ENCODE data around the gene SERBP1. TPM values are rescaled to one million over a fixed set of nuclear protein-coding genes. Genes with fewer than 3 reads are reported as not detected.

SERBP1 gene
- total RNA-seq, 1 donor from 2014 or later = 265 TPM

GRCh38 chr1:67464058-67464457 is 33.9 kb upstream of the SERBP1 start:
- Mint-ChIP-seq H3K36me3 (ENCODE audit: insufficient read depth) (no peaks in the 10 kb centered on the region), H3K4me3 (ENCODE audit: low read depth) (no peak overlapping the region), H3K27me3 (peaks cover 9% of the 10 kb centered on the region), H3K4me1 (ENCODE audit: low read depth) (no peaks in the 10 kb centered on the region), H3K27ac (no peak overlapping the region), H3K9me3 (ENCODE audit: low read depth) (no peaks in the 10 kb centered on the region)
- no peak for TF ChIP-seq CTCF (IDR thresholded peaks at IDR 0.05; ENCODE audit: unreplicated experiment)
- no peak for DNase-seq (ENCODE audit: low spot score, unreplicated experiment)

- Mint-ChIP-seq H3K36me3 (ENCODE audit: insufficient read depth) (no peaks in the 10 kb centered on the region), H3K27me3 (peaks cover 9% of the 10 kb centered on the region), H3K27ac (no peak overlapping the region), H3K4me3 (ENCODE audit: low read depth) (no peak overlapping the region), H3K4me1 (ENCODE audit: low read depth) (no peaks in the 10 kb centered on the region), H3K9me3 (ENCODE audit: low read depth) (no peaks in the 10 kb centered on the region)
- DNase-seq (ENCODE audit: low spot score, unreplicated experiment) = no peak
- TF ChIP-seq CTCF (IDR thresholded peaks at IDR 0.05; ENCODE audit: unreplicated experiment) = no peak
These were observed 33.2 kb upstream of the SERBP1 start for GRCh38 chr1:67463298-67463955.

GRCh38 chr1:67460676-67461500 is 30.7 kb upstream of the SERBP1 start:
- Mint-ChIP-seq H3K27me3 (peaks cover 5% of the 10 kb centered on the region), H3K4me3 (ENCODE audit: low read depth) (no peak overlapping the region), H3K9me3 (ENCODE audit: low read depth) (no peaks in the 10 kb centered on the region), H3K4me1 (ENCODE audit: low read depth) (no peaks in the 10 kb centered on the region), H3K27ac (no peak overlapping the region), H3K36me3 (ENCODE audit: insufficient read depth) (no peaks in the 10 kb centered on the region)
- no peak for DNase-seq (ENCODE audit: low spot score, unreplicated experiment)
- no peak for TF ChIP-seq CTCF (IDR thresholded peaks at IDR 0.05; ENCODE audit: unreplicated experiment)

GRCh38 chr1:67459068-67459467 is 28.9 kb upstream of the SERBP1 start:
- no peak for DNase-seq (ENCODE audit: low spot score, unreplicated experiment)
- Mint-ChIP-seq H3K4me3 (ENCODE audit: low read depth) (no peak overlapping the region), H3K27me3 (no peaks in the 10 kb centered on the region), H3K4me1 (ENCODE audit: low read depth) (no peaks in the 10 kb centered on the region), H3K9me3 (ENCODE audit: low read depth) (no peaks in the 10 kb centered on the region), H3K27ac (no peak overlapping the region), H3K36me3 (ENCODE audit: insufficient read depth) (no peaks in the 10 kb centered on the region)
- TF ChIP-seq CTCF (IDR thresholded peaks at IDR 0.05; ENCODE audit: unreplicated experiment) = no peak

GRCh38 chr1:67458663-67459062 is 28.5 kb upstream of the SERBP1 start:
- TF ChIP-seq CTCF (IDR thresholded peaks at IDR 0.05; ENCODE audit: unreplicated experiment) = no peak
- H3K9me3 Mint-ChIP-seq (ENCODE audit: low read depth) = no peaks in the 10 kb centered on the region
- no peaks in the 10 kb centered on the region for H3K36me3 Mint-ChIP-seq (ENCODE audit: insufficient read depth)
- no peaks in the 10 kb centered on the region for H3K27me3 Mint-ChIP-seq
- DNase-seq (ENCODE audit: low spot score, unreplicated experiment) = no peak
- no peaks in the 10 kb centered on the region for H3K4me1 Mint-ChIP-seq (ENCODE audit: low read depth)
- H3K27ac Mint-ChIP-seq = no peak overlapping the region
- H3K4me3 Mint-ChIP-seq (ENCODE audit: low read depth) = no peak overlapping the region

All from progenitor cell of endocrine pancreas (in vitro differentiated cells).